HFF-Myc (cell line): Measurements from ENCODE around the gene PRELID3B.
"Not testable (repeated sequence)": the region's sequence is repeated elsewhere in the genome, so short reads cannot be mapped to it uniquely, and the experiment has no call there.

Experiments used
- DNase-seq: peaks from one replicate; pipeline ENCODE4 v3.0.0-alpha.2; 2011; ENCODE audit warnings: low read depth; ENCODE audit errors: extremely low read depth
- H3K4me3 ChIP-seq: replicated peaks from 2 replicates; pipeline ENCODE4 v1.5.1; 2011; ENCODE audit warnings: low read depth, mild to moderate bottlenecking, control low read depth, low read length
- TF ChIP-seq, protein P1 (sequence below): IDR thresholded peaks from 2 replicates; pipeline ENCODE4 v1.5.1; 2012; ENCODE audit warnings: mild to moderate bottlenecking, low read depth, low read length, control low read depth; ENCODE audit errors: missing control alignments

Gene PRELID3B

GRCh38 chr20:59013031-59013951 is 29.3 kb downstream of the PRELID3B start:
- no peak for DNase-seq
- TF ChIP-seq, protein P1, sequence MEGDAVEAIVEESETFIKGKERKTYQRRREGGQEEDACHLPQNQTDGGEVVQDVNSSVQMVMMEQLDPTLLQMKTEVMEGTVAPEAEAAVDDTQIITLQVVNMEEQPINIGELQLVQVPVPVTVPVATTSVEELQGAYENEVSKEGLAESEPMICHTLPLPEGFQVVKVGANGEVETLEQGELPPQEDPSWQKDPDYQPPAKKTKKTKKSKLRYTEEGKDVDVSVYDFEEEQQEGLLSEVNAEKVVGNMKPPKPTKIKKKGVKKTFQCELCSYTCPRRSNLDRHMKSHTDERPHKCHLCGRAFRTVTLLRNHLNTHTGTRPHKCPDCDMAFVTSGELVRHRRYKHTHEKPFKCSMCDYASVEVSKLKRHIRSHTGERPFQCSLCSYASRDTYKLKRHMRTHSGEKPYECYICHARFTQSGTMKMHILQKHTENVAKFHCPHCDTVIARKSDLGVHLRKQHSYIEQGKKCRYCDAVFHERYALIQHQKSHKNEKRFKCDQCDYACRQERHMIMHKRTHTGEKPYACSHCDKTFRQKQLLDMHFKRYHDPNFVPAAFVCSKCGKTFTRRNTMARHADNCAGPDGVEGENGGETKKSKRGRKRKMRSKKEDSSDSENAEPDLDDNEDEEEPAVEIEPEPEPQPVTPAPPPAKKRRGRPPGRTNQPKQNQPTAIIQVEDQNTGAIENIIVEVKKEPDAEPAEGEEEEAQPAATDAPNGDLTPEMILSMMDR: no peak
- no peak overlapping the region for H3K4me3 ChIP-seq

DNA sequence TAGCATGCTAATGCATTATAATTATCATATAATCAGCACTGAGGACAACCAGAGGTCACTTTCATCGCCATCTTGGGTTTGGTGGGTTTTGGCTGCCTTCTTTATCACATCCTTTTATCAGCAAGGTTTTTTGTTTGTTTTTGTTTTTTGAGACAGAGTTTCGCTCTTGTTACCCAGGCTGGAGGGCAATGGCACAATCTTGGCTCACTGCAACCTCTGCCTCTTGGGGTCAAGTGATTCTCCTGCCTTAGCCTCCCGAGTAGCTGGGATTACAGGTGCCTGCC is 30.8 kb downstream of the PRELID3B start:
- not testable (repeated sequence) for H3K4me3 ChIP-seq, DNase-seq

GRCh38 chr20:59010995-59011873 is 31.4 kb downstream of the PRELID3B start:
- DNase-seq: peak; percentile 81
- no peak overlapping the region for H3K4me3 ChIP-seq
- TF ChIP-seq, protein P1: no peak

DNA sequence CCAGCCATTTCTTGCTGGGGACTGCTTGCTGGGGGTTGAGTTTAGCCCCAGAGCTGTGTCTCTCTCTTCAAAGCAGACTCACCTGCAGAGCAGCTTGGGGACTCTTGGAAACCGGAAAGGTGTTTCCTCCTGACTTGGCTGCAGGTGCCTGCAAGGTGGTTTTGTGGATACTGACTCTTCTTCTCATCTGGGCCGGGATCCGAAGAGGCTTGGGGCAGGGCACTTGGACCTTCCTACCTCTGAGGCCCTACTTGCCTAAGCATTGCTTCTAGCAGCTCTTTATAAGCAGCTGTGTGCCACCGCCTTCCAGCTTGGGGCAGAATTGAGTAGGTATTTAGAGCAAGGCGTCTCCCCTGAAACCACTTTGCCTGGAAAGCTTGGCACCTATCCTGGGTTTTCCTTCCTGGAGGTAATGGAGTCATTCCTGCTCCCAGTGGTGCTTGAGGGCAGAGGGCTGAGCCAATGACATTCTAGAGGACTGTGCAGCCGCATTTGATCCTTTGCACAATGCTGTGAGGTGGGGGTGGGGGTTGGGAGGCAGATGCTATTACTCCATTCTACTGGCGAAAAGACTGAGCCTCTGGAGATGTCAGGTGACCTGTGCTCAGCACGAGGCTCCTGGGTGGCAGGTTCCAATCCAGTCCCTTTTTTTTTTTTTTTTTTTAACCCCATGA is 32.1 kb downstream of the PRELID3B start:
- DNase-seq: no peak
- no peak overlapping the region for H3K4me3 ChIP-seq
- TF ChIP-seq, protein P1: no peak

GRCh38 chr20:59008715-59009336 is 33.8 kb downstream of the PRELID3B start:
- H3K4me3 ChIP-seq: no peak overlapping the region
- DNase-seq: no peak
- TF ChIP-seq, protein P1: no peak

DNA sequence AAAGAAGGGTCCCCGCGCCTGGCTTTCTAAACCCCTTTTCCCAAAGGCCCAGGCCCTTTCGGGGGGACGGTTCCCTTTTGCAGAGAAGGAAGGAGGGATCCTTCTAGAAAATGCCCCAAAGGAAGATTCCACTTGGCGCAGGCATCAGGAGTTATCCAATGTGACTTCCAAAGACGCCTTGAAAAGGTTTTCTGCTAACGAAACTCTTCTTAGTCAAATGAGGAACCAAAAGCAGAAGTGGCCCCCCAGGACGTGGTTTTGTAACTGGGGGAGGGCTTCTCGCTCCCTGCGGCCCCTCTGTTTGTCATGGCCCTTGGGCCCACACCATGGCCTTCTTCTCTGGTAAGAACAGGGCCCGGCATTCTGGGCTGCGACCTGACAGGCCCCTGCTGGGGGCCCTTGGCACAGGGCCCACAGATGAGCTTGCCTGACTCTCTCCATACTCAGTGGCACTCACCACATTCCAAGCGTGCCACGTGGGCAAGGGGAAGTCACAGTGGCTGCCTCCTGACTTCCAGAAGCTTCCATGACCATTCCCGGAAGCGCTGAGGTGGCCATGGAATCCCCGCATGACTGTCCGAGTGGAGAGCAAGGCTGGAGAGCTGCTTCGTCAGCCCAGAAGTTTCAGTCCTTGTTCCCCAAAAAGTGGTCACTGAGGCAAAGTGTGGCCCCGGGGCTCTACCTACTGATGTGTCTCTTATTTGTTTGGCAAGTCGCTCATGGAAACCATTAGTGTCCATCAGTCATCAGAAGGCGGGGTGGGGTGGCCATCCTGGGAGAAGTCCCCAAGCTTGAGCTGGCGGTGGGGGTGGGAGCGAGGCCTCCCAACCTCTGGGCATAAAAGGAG is 34.7 kb downstream of the PRELID3B start:
- TF ChIP-seq, protein P1: no peak
- peak overlapping the region; percentile 58 for H3K4me3 ChIP-seq
- no peak for DNase-seq
